ENCODE results near the gene EDEM2. TPM values are rescaled to one million over a fixed set of nuclear protein-coding genes. Genes with fewer than 3 reads are reported as not detected.

EDEM2 gene
- total RNA-seq, 1 donor from 2014 or later: 33.4 TPM

GRCh38 chr20:35180266-35180665 is 33.1 kb upstream of the EDEM2 start:
- peaks cover 3% of the 10 kb centered on the region for H3K36me3 ChIP-seq (ENCODE audit: insufficient read depth, low read length)
- Mint-ChIP-seq H3K9me3 (ENCODE audit: unreplicated experiment) (peaks cover 7% of the 10 kb centered on the region), H3K27ac (ENCODE audit: unreplicated experiment) (no peak overlapping the region), H3K4me1 (ENCODE audit: low read depth, unreplicated experiment) (no peaks in the 10 kb centered on the region), H3K27me3 (ENCODE audit: low read depth, unreplicated experiment) (peaks cover 2% of the 10 kb centered on the region), H3K4me3 (ENCODE audit: unreplicated experiment) (no peak overlapping the region), H3K36me3 (ENCODE audit: low read depth, unreplicated experiment) (peaks cover 14% of the 10 kb centered on the region)
- H4K20me1 ChIP-seq (ENCODE audit: insufficient read depth, low read length): no peaks in the 10 kb centered on the region
- H3K4me1 ChIP-seq (ENCODE audit: insufficient read depth, low read length): no peaks in the 10 kb centered on the region
- TF ChIP-seq EZH2 (IDR thresholded peaks at IDR 0.05; ENCODE audit: insufficient read depth, low read length): no peak
- no peak for TF ChIP-seq CTCF (IDR thresholded peaks at IDR 0.05; ENCODE audit: insufficient read depth, low read depth, low read length)
- no peak overlapping the region for H3K4me2 ChIP-seq (ENCODE audit: low read length)
- H3K27ac ChIP-seq (ENCODE audit: low read depth, low read length): no peak overlapping the region
- no peak for DNase-seq (ENCODE audit: low read depth)
- FAIRE-seq: no peak
- no peaks in the 10 kb centered on the region for H3K79me2 ChIP-seq (ENCODE audit: insufficient read depth, low read length)
- H3K4me3 ChIP-seq (ENCODE audit: insufficient read depth, low read depth, low read length): no peak overlapping the region
- no peak overlapping the region for H3K9ac ChIP-seq (ENCODE audit: low read length)
- no peaks in the 10 kb centered on the region for H3K9me3 ChIP-seq (ENCODE audit: insufficient read depth, low read depth, low read length)
- no peaks in the 10 kb centered on the region for H3K27me3 ChIP-seq (ENCODE audit: insufficient read depth, low read length)
- no peak overlapping the region for H2AFZ ChIP-seq (ENCODE audit: low read depth, low read length)

GRCh38 chr20:35179292-35180212 is 32.4 kb upstream of the EDEM2 start:
- Histone ChIP-seq H3K4me2 (ENCODE audit: low read length) (no peak overlapping the region), H3K36me3 (ENCODE audit: insufficient read depth, low read length) (peaks cover 3% of the 10 kb centered on the region), H4K20me1 (ENCODE audit: insufficient read depth, low read length) (no peaks in the 10 kb centered on the region), H3K27me3 (ENCODE audit: insufficient read depth, low read length) (no peaks in the 10 kb centered on the region), H3K79me2 (ENCODE audit: insufficient read depth, low read length) (no peaks in the 10 kb centered on the region), H3K9ac (ENCODE audit: low read length) (no peak overlapping the region), H3K4me1 (ENCODE audit: insufficient read depth, low read length) (no peaks in the 10 kb centered on the region), H2AFZ (ENCODE audit: low read depth, low read length) (no peak overlapping the region), H3K4me3 (ENCODE audit: insufficient read depth, low read depth, low read length) (no peak overlapping the region), H3K27ac (ENCODE audit: low read depth, low read length) (no peak overlapping the region), H3K9me3 (ENCODE audit: insufficient read depth, low read depth, low read length) (no peaks in the 10 kb centered on the region)
- Mint-ChIP-seq H3K27me3 (ENCODE audit: low read depth, unreplicated experiment) (peaks cover 2% of the 10 kb centered on the region), H3K36me3 (ENCODE audit: low read depth, unreplicated experiment) (peaks cover 17% of the 10 kb centered on the region), H3K9me3 (ENCODE audit: unreplicated experiment) (peaks cover 2% of the 10 kb centered on the region), H3K4me3 (ENCODE audit: unreplicated experiment) (no peak overlapping the region), H3K27ac (ENCODE audit: unreplicated experiment) (no peak overlapping the region), H3K4me1 (ENCODE audit: low read depth, unreplicated experiment) (no peaks in the 10 kb centered on the region)
- no peak for FAIRE-seq
- no peak for DNase-seq (ENCODE audit: low read depth)
- TF ChIP-seq EZH2 (IDR thresholded peaks at IDR 0.05; ENCODE audit: insufficient read depth, low read length) (no peak), CTCF (IDR thresholded peaks at IDR 0.05; ENCODE audit: insufficient read depth, low read depth, low read length) (no peak)

- Histone ChIP-seq H3K9me3 (ENCODE audit: insufficient read depth, low read depth, low read length) (no peaks in the 10 kb centered on the region), H4K20me1 (ENCODE audit: insufficient read depth, low read length) (no peaks in the 10 kb centered on the region), H3K27me3 (ENCODE audit: insufficient read depth, low read length) (no peaks in the 10 kb centered on the region), H3K27ac (ENCODE audit: low read depth, low read length) (no peak overlapping the region), H3K79me2 (ENCODE audit: insufficient read depth, low read length) (no peaks in the 10 kb centered on the region), H2AFZ (ENCODE audit: low read depth, low read length) (no peak overlapping the region), H3K4me2 (ENCODE audit: low read length) (no peak overlapping the region), H3K4me3 (ENCODE audit: insufficient read depth, low read depth, low read length) (no peak overlapping the region), H3K4me1 (ENCODE audit: insufficient read depth, low read length) (peaks cover 11% of the 10 kb centered on the region), H3K36me3 (ENCODE audit: insufficient read depth, low read length) (peaks cover 3% of the 10 kb centered on the region), H3K9ac (ENCODE audit: low read length) (no peak overlapping the region)
- Mint-ChIP-seq H3K4me1 (ENCODE audit: low read depth, unreplicated experiment) (peaks cover 8% of the 10 kb centered on the region), H3K36me3 (ENCODE audit: low read depth, unreplicated experiment) (peaks cover 24% of the 10 kb centered on the region), H3K27ac (ENCODE audit: unreplicated experiment) (no peak overlapping the region), H3K9me3 (ENCODE audit: unreplicated experiment) (peaks cover 2% of the 10 kb centered on the region), H3K27me3 (ENCODE audit: low read depth, unreplicated experiment) (peaks cover 2% of the 10 kb centered on the region), H3K4me3 (ENCODE audit: unreplicated experiment) (no peak overlapping the region)
- DNase-seq (ENCODE audit: low read depth): no peak
- no peak for FAIRE-seq
- no peak for TF ChIP-seq EZH2 (IDR thresholded peaks at IDR 0.05; ENCODE audit: insufficient read depth, low read length)
- no peak for TF ChIP-seq CTCF (IDR thresholded peaks at IDR 0.05; ENCODE audit: insufficient read depth, low read depth, low read length)
Observed at GRCh38 chr20:35176132-35176531, 29.0 kb upstream of the EDEM2 start.
